PC-9 (cell line): ENCODE results near the gene NTM. TPM values are rescaled to one million over a fixed set of nuclear protein-coding genes. Genes with fewer than 3 reads are reported as not detected.

Experiments
- BruUV-seq: library from RNA; stranded (reverse); fragments of 400-500 nt; replicated peaks from 2 replicates; lab custom pipeline; 2021; lab: Mats Ljungman, UMichigan
- CTCF ChIA-PET: fragments of 300-600 bp; sonication (Branson Sonifier 250); formaldehyde crosslinking; loops from one replicate; lab custom pipeline; 2022; ENCODE audit warnings: antibody characterized with exemption; lab: Charles Lee
- POLR2A ChIA-PET: fragments of 300-600 bp; sonication (Branson Sonifier 250); formaldehyde crosslinking; loops from one replicate; lab custom pipeline; 2022; ENCODE audit warnings: antibody characterized with exemption; ENCODE audit not compliant: unreplicated experiment; lab: Charles Lee
- DNase-seq, 2 experiments: peaks; one replicate each; pipeline versions ENCODE4 v3.0.0 to v3.0.0-alpha.2; 2015 to 2022; ENCODE audit warnings: mixed read lengths in 1 of 2
- H2AFZ ChIP-seq: fragments of 200-600 bp; sonication (generic); 2 replicates; pipeline ENCODE4 v1.8.1; 2017; ENCODE audit warnings: antibody characterized with exemption
- H3F3A ChIP-seq: fragments of 200-600 bp; sonication (generic); 2 replicates; pipeline ENCODE4 v1.8.1; 2017; ENCODE audit warnings: antibody characterized with exemption, mild to moderate bottlenecking, low read depth; ENCODE audit not compliant: insufficient read depth
- H3K27ac ChIP-seq: fragments of 200-600 bp; sonication (generic); 2 replicates; pipeline ENCODE4 v1.6.1; 2016; ENCODE audit warnings: mixed run types
- H3K27me3 ChIP-seq: fragments of 200-600 bp; sonication (generic); 2 replicates; pipeline ENCODE4 v1.6.1; 2016; ENCODE audit warnings: low read depth, mixed run types; ENCODE audit not compliant: insufficient read depth
- H3K36me3 ChIP-seq: fragments of 200-600 bp; sonication (generic); 2 replicates; pipeline ENCODE4 v1.6.1; 2016; ENCODE audit warnings: low read depth, mixed run types
- H3K4me1 ChIP-seq: fragments of 200-600 bp; sonication (generic); replicated peaks from 2 replicates; pipeline ENCODE4 v1.6.1; 2016; ENCODE audit warnings: mixed run types; ENCODE audit not compliant: insufficient read depth
- H3K4me2 ChIP-seq: fragments of 200-600 bp; sonication (generic); 2 replicates; pipeline ENCODE4 v1.6.1; 2017; ENCODE audit warnings: mixed run types
- H3K4me3 ChIP-seq: fragments of 200-600 bp; sonication (generic); 2 replicates; pipeline ENCODE4 v1.6.1; 2016; ENCODE audit warnings: mixed run types
- H3K79me2 ChIP-seq: fragments of 200-600 bp; sonication (generic); 2 replicates; pipeline ENCODE4 v1.6.1; 2017; ENCODE audit warnings: low read depth, mixed run types
- H3K9me2 ChIP-seq: fragments of 200-600 bp; sonication (generic); 2 replicates; pipeline ENCODE4 v1.8.1; 2017; ENCODE audit warnings: mild to moderate bottlenecking; ENCODE audit not compliant: insufficient read depth
- H3K9me3 ChIP-seq: fragments of 200-600 bp; sonication (generic); 2 replicates; pipeline ENCODE4 v1.8.1; 2016; ENCODE audit warnings: low read depth; ENCODE audit not compliant: insufficient read depth
- H4K20me1 ChIP-seq: fragments of 200-600 bp; sonication (generic); 2 replicates; pipeline ENCODE4 v1.8.1; 2017; ENCODE audit not compliant: insufficient read depth
- CTCF ChIP-seq: fragments of 200-600 bp; sonication (generic); conservative IDR thresholded peaks from 2 replicates; pipeline ENCODE4 v1.6.1; 2017; ENCODE audit warnings: mixed run types, antibody characterized with exemption, mild to moderate bottlenecking, moderate library complexity
- EZH2 ChIP-seq: fragments of 200-600 bp; sonication (generic); IDR thresholded peaks from 2 replicates; pipeline ENCODE4 v1.8.0; 2017; ENCODE audit warnings: antibody characterized with exemption, low read depth
- intact Hi-C: fragments of 100-400 bp; cut with micrococcal nuclease; formaldehyde crosslinking; loops from one replicate; pipeline ENCODE4 v1.10.0; 2022; ENCODE audit not compliant: unreplicated experiment
- total RNA-seq: library from RNA; stranded (reverse); gene quantifications from 2 replicates; pipeline ENCODE4 v1.2.3, GENCODE V29; 2021

The NTM gene
- total RNA-seq, 1 experiment from 2014 or later: not detected

GRCh38 chr11:131561972-131562371, 191.6 kb downstream of the NTM start:
- CTCF ChIA-PET: no interaction called here
- TF ChIP-seq CTCF (no peak), EZH2 (no peak)
- intact Hi-C loops: no loop called here
- no peak for DNase-seq
- no peak overlapping the region for H3K27ac ChIP-seq
- POLR2A ChIA-PET: no interaction called here
- H4K20me1 ChIP-seq: no peaks in the 10 kb centered on the region
- H3K9me3 ChIP-seq: no peaks in the 10 kb centered on the region
- no peak overlapping the region for H2AFZ ChIP-seq
- H3K4me2 ChIP-seq: no peak overlapping the region
- no peaks in the 10 kb centered on the region for H3K36me3 ChIP-seq
- no peaks in the 10 kb centered on the region for H3F3A ChIP-seq
- BruUV-seq: no TSS peak
- no peaks in the 10 kb centered on the region for H3K79me2 ChIP-seq
- no peaks in the 10 kb centered on the region for H3K4me1 ChIP-seq
- no peak overlapping the region for H3K4me3 ChIP-seq
- peaks cover 38% of the 10 kb centered on the region for H3K27me3 ChIP-seq
- H3K9me2 ChIP-seq: no peaks in the 10 kb centered on the region

- H3K4me2 ChIP-seq: no peak overlapping the region
- H3K27ac ChIP-seq: no peak overlapping the region
- no peaks in the 10 kb centered on the region for H3K4me1 ChIP-seq
- ChIA-PET POLR2A (no interaction called here), CTCF (no interaction called here)
- no peak overlapping the region for H3K4me3 ChIP-seq
- H3K9me2 ChIP-seq: no peaks in the 10 kb centered on the region
- no peaks in the 10 kb centered on the region for H3K79me2 ChIP-seq
- no peaks in the 10 kb centered on the region for H4K20me1 ChIP-seq
- BruUV-seq: no TSS peak
- H2AFZ ChIP-seq: no peak overlapping the region
- H3K36me3 ChIP-seq: no peaks in the 10 kb centered on the region
- H3F3A ChIP-seq: no peaks in the 10 kb centered on the region
- peaks cover 47% of the 10 kb centered on the region for H3K27me3 ChIP-seq
- no peak for DNase-seq
- H3K9me3 ChIP-seq: no peaks in the 10 kb centered on the region
- intact Hi-C loops: no loop called here
- TF ChIP-seq CTCF: no peak
- no peak for TF ChIP-seq EZH2
Measured at GRCh38 chr11:131568318-131568717, 197.9 kb downstream of the NTM start.

- Histone ChIP-seq H3K27ac (no peak overlapping the region), H3K9me2 (no peaks in the 10 kb centered on the region), H3K4me1 (no peaks in the 10 kb centered on the region), H3K36me3 (no peaks in the 10 kb centered on the region), H3K79me2 (no peaks in the 10 kb centered on the region), H3K9me3 (no peaks in the 10 kb centered on the region), H4K20me1 (no peaks in the 10 kb centered on the region), H3K4me2 (no peak overlapping the region), H3F3A (no peaks in the 10 kb centered on the region), H2AFZ (no peak overlapping the region), H3K27me3 (peaks cover 49% of the 10 kb centered on the region), H3K4me3 (no peak overlapping the region)
- intact Hi-C loops: no loop called here
- ChIA-PET CTCF (no interaction called here), POLR2A (no interaction called here)
- TF ChIP-seq CTCF (no peak), EZH2 (no peak)
- DNase-seq: no peak
- BruUV-seq: no TSS peak
Measured at GRCh38 chr11:131571571-131571970, 201.2 kb downstream of the NTM start.
